ENCODE results near the gene AMDHD1. TPM values are rescaled to one million over a fixed set of nuclear protein-coding genes. Genes with fewer than 3 reads are reported as not detected.
"Not testable (repeated sequence)": the region's sequence is repeated elsewhere in the genome, so short reads cannot be mapped to it uniquely, and the experiment has no call there.

Gene AMDHD1
- polyA plus RNA-seq, 3 donors, result 0.43 to 1.9 (median 1.0) TPM

DNA sequence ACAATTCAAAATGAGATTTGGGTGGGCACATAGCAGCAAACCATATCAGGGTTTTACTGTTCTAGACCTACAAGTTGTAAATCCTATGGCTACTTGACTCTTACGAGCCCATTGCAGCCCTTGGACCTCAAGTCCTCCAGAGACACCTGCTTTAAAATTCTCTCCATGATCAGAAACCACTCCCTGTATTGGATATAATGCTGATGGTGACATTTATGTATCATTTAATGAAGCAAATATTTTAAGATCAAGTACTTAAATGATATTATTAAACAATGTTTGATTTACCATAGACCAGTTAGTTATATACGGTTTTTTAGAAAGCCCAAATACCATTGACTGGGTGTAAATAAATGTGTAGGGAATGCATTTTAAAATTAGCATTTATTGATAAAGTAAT is 24.2 kb downstream of the AMDHD1 start:
- peaks cover 0 to 11% (median 6%) of the 10 kb centered on the region in 7 donors for H3K9me3 Mint-ChIP-seq
- DNase-seq, result no peak
- Histone ChIP-seq H3K79me2 (ENCODE audit: insufficient read depth, low read length) (no peaks in the 10 kb centered on the region), H3K4me1 (ENCODE audit: control insufficient read depth in 1 of 2, insufficient read depth in 2 of 2, low read length in 2 of 2) (peaks cover 6 to 9% of the 10 kb centered on the region in 2 donors), H3K4me2 (replicated peaks; ENCODE audit: extremely low read depth, low read length, poor library complexity, severe bottlenecking) (no peak overlapping the region), H2AFZ (ENCODE audit: insufficient read depth, low read depth, low read length, poor library complexity, severe bottlenecking) (no peak overlapping the region), H3K4me3 (replicated peaks in 1 of 3; ENCODE audit: low read depth in 2 of 3, low read length in 3 of 3) (no peak overlapping the region), H3K36me3 (replicated peaks in 1 of 2; ENCODE audit: control insufficient read depth in 1 of 2, insufficient read depth in 2 of 2, low read length in 2 of 2) (peaks cover 2 to 3% of the 10 kb centered on the region in 2 donors), H3K27ac (ENCODE audit: low read depth in 1 of 2, low read length in 2 of 2) (no peak overlapping the region), H3K9me3 (replicated peaks in 1 of 2; ENCODE audit: control insufficient read depth in 1 of 2, insufficient read depth in 1 of 2, low read length in 2 of 2) (no peaks in the 10 kb centered on the region), H3K9ac (ENCODE audit: insufficient read depth, low read length, poor library complexity, severe bottlenecking) (no peak overlapping the region), H4K20me1 (ENCODE audit: insufficient read depth, low read length) (no peaks in the 10 kb centered on the region), H3K27me3 (ENCODE audit: control insufficient read depth in 2 of 2, insufficient read depth in 2 of 2, low read length in 2 of 2) (no peaks in the 10 kb centered on the region)
- no peaks in the 10 kb centered on the region for H3K27me3 Mint-ChIP-seq (ENCODE audit: low read depth in 3 of 3)
- H3K36me3 Mint-ChIP-seq, result peaks cover 6 to 14% of the 10 kb centered on the region in 2 donors
- TF ChIP-seq, protein P1, sequence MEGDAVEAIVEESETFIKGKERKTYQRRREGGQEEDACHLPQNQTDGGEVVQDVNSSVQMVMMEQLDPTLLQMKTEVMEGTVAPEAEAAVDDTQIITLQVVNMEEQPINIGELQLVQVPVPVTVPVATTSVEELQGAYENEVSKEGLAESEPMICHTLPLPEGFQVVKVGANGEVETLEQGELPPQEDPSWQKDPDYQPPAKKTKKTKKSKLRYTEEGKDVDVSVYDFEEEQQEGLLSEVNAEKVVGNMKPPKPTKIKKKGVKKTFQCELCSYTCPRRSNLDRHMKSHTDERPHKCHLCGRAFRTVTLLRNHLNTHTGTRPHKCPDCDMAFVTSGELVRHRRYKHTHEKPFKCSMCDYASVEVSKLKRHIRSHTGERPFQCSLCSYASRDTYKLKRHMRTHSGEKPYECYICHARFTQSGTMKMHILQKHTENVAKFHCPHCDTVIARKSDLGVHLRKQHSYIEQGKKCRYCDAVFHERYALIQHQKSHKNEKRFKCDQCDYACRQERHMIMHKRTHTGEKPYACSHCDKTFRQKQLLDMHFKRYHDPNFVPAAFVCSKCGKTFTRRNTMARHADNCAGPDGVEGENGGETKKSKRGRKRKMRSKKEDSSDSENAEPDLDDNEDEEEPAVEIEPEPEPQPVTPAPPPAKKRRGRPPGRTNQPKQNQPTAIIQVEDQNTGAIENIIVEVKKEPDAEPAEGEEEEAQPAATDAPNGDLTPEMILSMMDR (IDR thresholded peaks at IDR 0.05), result no peak
- H3K4me3 Mint-ChIP-seq, result no peak overlapping the region
- H3K27ac Mint-ChIP-seq, result no peak overlapping the region
- intact Hi-C loops (cut with micrococcal nuclease), result no loop called here
- peaks cover 15% of the 10 kb centered on the region for H3K4me1 Mint-ChIP-seq
- no CpG with 5 or more reads among the region's 2 CpGs for WGBS (ENCODE audit: insufficient coverage)

DNA sequence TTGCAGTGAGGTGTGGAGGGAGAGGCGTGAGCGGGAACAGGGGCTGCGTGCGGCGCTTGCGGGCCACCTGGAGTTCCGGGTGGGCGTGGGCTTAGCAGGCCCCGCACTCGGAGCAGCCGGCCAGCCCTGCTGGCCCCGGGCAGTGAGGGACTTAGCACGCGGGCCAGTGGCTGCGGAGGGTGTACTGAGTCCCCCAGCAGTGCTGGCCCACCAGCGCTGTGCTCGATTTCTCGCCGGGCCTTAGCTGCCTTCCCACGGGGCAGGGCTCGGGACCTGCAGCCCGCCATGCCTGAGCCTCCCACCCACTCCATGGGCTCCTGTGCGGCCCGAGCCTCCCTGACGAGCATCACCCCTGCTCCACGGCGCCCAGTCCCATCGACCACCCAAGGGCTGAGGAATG is 26.0 kb downstream of the AMDHD1 start:
- H3K4me2 ChIP-seq (replicated peaks; ENCODE audit: extremely low read depth, low read length, poor library complexity, severe bottlenecking); DNase-seq; H4K20me1 ChIP-seq (ENCODE audit: insufficient read depth, low read length); H3K4me3 Mint-ChIP-seq; H3K27me3 ChIP-seq (ENCODE audit: control insufficient read depth in 2 of 2, insufficient read depth in 2 of 2, low read length in 2 of 2); H3K4me1 ChIP-seq (ENCODE audit: control insufficient read depth in 1 of 2, insufficient read depth in 2 of 2, low read length in 2 of 2); H3K9ac ChIP-seq (ENCODE audit: insufficient read depth, low read length, poor library complexity, severe bottlenecking); intact Hi-C loops (cut with micrococcal nuclease); H3K4me3 ChIP-seq (replicated peaks in 1 of 3; ENCODE audit: low read depth in 2 of 3, low read length in 3 of 3); H3K27ac ChIP-seq (ENCODE audit: low read depth in 1 of 2, low read length in 2 of 2); H3K9me3 ChIP-seq (replicated peaks in 1 of 2; ENCODE audit: control insufficient read depth in 1 of 2, insufficient read depth in 1 of 2, low read length in 2 of 2); H3K27me3 Mint-ChIP-seq (ENCODE audit: low read depth in 3 of 3); H2AFZ ChIP-seq (ENCODE audit: insufficient read depth, low read depth, low read length, poor library complexity, severe bottlenecking); H3K27ac Mint-ChIP-seq; H3K79me2 ChIP-seq (ENCODE audit: insufficient read depth, low read length): not testable (repeated sequence)
- over 99% methylated on average over 11 of the region's 28 CpGs for WGBS (ENCODE audit: insufficient coverage)
- H3K9me3 Mint-ChIP-seq, result peaks cover 0 to 11% (median 6%) of the 10 kb centered on the region in 7 donors
- peaks cover 12% of the 10 kb centered on the region for H3K4me1 Mint-ChIP-seq
- H3K36me3 Mint-ChIP-seq, result peaks cover 24 to 32% of the 10 kb centered on the region in 2 donors
- H3K36me3 ChIP-seq (replicated peaks in 1 of 2; ENCODE audit: control insufficient read depth in 1 of 2, insufficient read depth in 2 of 2, low read length in 2 of 2), result peaks cover 20 to 21% of the 10 kb centered on the region in 2 donors
